ENCODE results near the gene TMEM108. TPM values are rescaled to one million over a fixed set of nuclear protein-coding genes. Genes with fewer than 3 reads are reported as not detected.

TMEM108 gene
- total and polyA plus RNA-seq, 3 donors from 2014 or later = 13.9 to 44.3 (median 16.1) TPM

- H3K27ac ChIP-seq = no peak overlapping the region
- intact Hi-C loops (cut with DNase I; ENCODE audit: low total_unique reads) = no loop called here
- WGBS, 2 donors = 51 to 54% methylated on average over 6 of the region's 6 CpGs
Observed at GRCh38 chr3:133124511-133124910, 86.3 kb downstream of the TMEM108 start.

DNA sequence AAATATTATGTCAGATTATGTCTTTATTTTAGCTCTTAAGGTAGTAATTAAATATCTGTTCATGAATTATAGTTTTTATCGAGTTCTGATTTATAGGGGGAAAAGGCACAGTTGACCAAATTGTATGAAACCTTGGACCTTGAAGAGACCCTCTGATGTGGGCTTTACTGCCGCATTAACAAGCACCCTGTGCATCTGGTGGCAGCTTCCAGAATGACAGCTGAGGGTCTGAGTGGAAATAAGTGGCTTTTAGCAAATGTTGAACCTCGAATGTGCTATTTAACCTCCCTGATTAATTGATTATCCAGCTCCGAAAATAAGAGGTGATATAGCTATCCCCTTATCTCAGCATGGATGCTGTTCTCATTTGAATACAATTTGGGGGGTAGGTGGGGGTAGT lies 87.0 kb downstream of the TMEM108 start:
- H3K4me1 ChIP-seq = no peaks in the 10 kb centered on the region
- 79 to 80% methylated on average over 4 of the region's 4 CpGs for WGBS, 2 donors
- H3K27me3 ChIP-seq = no peaks in the 10 kb centered on the region
- H3K36me3 ChIP-seq (ENCODE audit: low read depth, missing control alignments) = no peaks in the 10 kb centered on the region
- intact Hi-C loops (cut with DNase I; ENCODE audit: low total_unique reads) = no loop called here
- no peak overlapping the region for H3K4me3 ChIP-seq
- H3K9me3 ChIP-seq = no peaks in the 10 kb centered on the region
- no peak overlapping the region for H3K27ac ChIP-seq
- no peak for DNase-seq
- no peak for TF ChIP-seq POLR2A (IDR thresholded peaks at IDR 0.05)
- TF ChIP-seq, protein P1, sequence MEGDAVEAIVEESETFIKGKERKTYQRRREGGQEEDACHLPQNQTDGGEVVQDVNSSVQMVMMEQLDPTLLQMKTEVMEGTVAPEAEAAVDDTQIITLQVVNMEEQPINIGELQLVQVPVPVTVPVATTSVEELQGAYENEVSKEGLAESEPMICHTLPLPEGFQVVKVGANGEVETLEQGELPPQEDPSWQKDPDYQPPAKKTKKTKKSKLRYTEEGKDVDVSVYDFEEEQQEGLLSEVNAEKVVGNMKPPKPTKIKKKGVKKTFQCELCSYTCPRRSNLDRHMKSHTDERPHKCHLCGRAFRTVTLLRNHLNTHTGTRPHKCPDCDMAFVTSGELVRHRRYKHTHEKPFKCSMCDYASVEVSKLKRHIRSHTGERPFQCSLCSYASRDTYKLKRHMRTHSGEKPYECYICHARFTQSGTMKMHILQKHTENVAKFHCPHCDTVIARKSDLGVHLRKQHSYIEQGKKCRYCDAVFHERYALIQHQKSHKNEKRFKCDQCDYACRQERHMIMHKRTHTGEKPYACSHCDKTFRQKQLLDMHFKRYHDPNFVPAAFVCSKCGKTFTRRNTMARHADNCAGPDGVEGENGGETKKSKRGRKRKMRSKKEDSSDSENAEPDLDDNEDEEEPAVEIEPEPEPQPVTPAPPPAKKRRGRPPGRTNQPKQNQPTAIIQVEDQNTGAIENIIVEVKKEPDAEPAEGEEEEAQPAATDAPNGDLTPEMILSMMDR (IDR thresholded peaks at IDR 0.05) = no peak

More at GRCh38 chr3:133124511-133124910, 86.3 kb downstream of the TMEM108 start:
- no peak for DNase-seq
- Histone ChIP-seq H3K4me1 (no peaks in the 10 kb centered on the region), H3K9me3 (no peaks in the 10 kb centered on the region), H3K27me3 (no peaks in the 10 kb centered on the region), H3K4me3 (no peak overlapping the region), H3K36me3 (ENCODE audit: low read depth, missing control alignments) (no peaks in the 10 kb centered on the region)
- TF ChIP-seq, protein P1 (IDR thresholded peaks at IDR 0.05) = no peak
- no peak for TF ChIP-seq POLR2A (IDR thresholded peaks at IDR 0.05)

GRCh38 chr3:133125802-133126201 lies 87.6 kb downstream of the TMEM108 start:
- H3K4me1 ChIP-seq = no peaks in the 10 kb centered on the region
- no peak for TF ChIP-seq POLR2A (IDR thresholded peaks at IDR 0.05)
- TF ChIP-seq, protein P1 (IDR thresholded peaks at IDR 0.05) = no peak
- no peaks in the 10 kb centered on the region for H3K36me3 ChIP-seq (ENCODE audit: low read depth, missing control alignments)
- H3K4me3 ChIP-seq = no peak overlapping the region
- WGBS, 2 donors = 87 to 88% methylated on average over 2 of the region's 2 CpGs
- no peaks in the 10 kb centered on the region for H3K27me3 ChIP-seq
- DNase-seq = no peak
- H3K27ac ChIP-seq = no peak overlapping the region
- no peaks in the 10 kb centered on the region for H3K9me3 ChIP-seq
- intact Hi-C loops (cut with DNase I; ENCODE audit: low total_unique reads) = no loop called here

- Histone ChIP-seq H3K36me3 (ENCODE audit: low read depth, missing control alignments) (no peaks in the 10 kb centered on the region), H3K4me3 (no peak overlapping the region), H3K4me1 (no peaks in the 10 kb centered on the region), H3K27me3 (no peaks in the 10 kb centered on the region), H3K27ac (no peak overlapping the region), H3K9me3 (no peaks in the 10 kb centered on the region)
- WGBS, 2 donors = 78 to 87% methylated on average over 2 of the region's 2 CpGs
- TF ChIP-seq POLR2A (IDR thresholded peaks at IDR 0.05) = no peak
- TF ChIP-seq, protein P1 (IDR thresholded peaks at IDR 0.05) = no peak
- intact Hi-C loops (cut with DNase I; ENCODE audit: low total_unique reads) = no loop called here
- no peak for DNase-seq
Observed at GRCh38 chr3:133127381-133127780, 89.2 kb downstream of the TMEM108 start.

GRCh38 chr3:133130168-133130567 lies 92.0 kb downstream of the TMEM108 start:
- TF ChIP-seq POLR2A (IDR thresholded peaks at IDR 0.05) = no peak
- TF ChIP-seq, protein P1 (IDR thresholded peaks at IDR 0.05) = no peak
- no peaks in the 10 kb centered on the region for H3K4me1 ChIP-seq
- WGBS, 2 donors = 78 to 88% methylated on average over 1 of the region's 1 CpG
- no peaks in the 10 kb centered on the region for H3K27me3 ChIP-seq
- intact Hi-C loops (cut with DNase I; ENCODE audit: low total_unique reads) = no loop called here
- H3K36me3 ChIP-seq (ENCODE audit: low read depth, missing control alignments) = no peaks in the 10 kb centered on the region
- no peak for DNase-seq
- no peaks in the 10 kb centered on the region for H3K9me3 ChIP-seq
- H3K27ac ChIP-seq = no peak overlapping the region
- no peak overlapping the region for H3K4me3 ChIP-seq
